GM21528 (cell line): ENCODE results near the gene TGFBR2.
A peak's percentile ranks its signal among the peaks of the same experiment; 100 is the strongest.

Experiments
- ATAC-seq: cut with Tn5 transposase; IDR thresholded peaks from one replicate; pipeline ENCODE4 v1.9.1; 2021; ENCODE audit warnings: mild to moderate bottlenecking, moderate library complexity; ENCODE audit not compliant: unreplicated experiment, low FRiP score

TGFBR2 gene

DNA sequence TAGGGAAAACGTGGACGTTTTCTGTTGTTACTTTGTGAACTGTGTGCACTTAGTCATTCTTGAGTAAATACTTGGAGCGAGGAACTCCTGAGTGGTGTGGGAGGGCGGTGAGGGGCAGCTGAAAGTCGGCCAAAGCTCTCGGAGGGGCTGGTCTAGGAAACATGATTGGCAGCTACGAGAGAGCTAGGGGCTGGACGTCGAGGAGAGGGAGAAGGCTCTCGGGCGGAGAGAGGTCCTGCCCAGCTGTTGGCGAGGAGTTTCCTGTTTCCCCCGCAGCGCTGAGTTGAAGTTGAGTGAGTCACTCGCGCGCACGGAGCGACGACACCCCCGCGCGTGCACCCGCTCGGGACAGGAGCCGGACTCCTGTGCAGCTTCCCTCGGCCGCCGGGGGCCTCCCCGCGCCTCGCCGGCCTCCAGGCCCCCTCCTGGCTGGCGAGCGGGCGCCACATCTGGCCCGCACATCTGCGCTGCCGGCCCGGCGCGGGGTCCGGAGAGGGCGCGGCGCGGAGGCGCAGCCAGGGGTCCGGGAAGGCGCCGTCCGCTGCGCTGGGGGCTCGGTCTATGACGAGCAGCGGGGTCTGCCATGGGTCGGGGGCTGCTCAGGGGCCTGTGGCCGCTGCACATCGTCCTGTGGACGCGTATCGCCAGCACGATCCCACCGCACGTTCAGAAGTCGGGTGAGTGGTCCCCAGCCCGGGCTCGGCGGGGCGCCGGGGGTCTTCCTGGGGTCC lies at the start of gene TGFBR2:
Gene TGFBR2, plus strand, starts transcription at position 301 of the 731 bp plus-strand sequence. Its CDS starts 283 bp downstream, at position 584.
- peak; percentile 79 for ATAC-seq

DNA sequence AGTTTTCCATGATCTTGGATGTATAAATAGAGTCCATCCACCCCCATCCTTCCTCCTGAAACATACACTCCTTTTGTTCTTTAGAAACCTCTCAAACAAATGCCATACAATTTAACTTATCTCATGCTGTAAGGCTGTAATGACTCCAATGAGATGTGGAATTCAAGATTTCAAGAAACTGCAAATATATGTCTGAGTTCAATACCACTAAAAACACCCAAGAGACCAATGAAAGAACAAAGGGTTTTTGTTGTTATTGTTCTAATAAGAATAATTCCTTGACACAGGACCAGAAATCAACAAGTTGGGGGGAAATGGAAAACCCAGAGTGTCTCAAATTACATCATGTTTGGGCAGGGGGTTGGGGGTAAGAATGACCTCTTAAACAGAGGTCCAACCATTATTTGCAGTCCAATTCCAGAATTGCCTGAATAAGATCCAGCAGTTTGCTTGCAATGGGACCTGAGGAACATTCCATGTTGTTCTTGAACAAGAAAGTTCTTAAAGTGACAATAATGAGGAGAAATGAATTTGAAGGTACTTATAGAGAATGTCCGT lies 48.6 kb upstream of the TGFBR2 start:
- no peak for ATAC-seq

DNA sequence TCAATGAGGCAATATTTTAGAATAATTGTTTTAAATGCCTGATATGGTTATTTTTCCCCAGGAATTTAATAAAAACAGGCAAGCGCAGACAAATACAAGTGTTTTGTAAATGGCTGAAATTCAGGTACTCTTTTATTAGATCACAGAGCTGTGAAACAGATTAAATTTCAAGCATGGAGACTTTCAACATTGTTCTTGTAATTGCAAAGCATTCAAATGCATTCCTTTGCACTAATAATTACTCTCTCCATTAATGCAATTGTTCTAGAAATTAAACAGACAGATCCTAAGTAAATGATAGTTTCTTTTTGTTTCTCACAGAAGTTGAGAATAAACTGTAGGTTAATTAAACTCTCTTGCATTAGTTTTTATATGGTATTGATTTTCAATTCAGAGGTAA lies 42.4 kb upstream of the TGFBR2 start:
- no peak for ATAC-seq

DNA sequence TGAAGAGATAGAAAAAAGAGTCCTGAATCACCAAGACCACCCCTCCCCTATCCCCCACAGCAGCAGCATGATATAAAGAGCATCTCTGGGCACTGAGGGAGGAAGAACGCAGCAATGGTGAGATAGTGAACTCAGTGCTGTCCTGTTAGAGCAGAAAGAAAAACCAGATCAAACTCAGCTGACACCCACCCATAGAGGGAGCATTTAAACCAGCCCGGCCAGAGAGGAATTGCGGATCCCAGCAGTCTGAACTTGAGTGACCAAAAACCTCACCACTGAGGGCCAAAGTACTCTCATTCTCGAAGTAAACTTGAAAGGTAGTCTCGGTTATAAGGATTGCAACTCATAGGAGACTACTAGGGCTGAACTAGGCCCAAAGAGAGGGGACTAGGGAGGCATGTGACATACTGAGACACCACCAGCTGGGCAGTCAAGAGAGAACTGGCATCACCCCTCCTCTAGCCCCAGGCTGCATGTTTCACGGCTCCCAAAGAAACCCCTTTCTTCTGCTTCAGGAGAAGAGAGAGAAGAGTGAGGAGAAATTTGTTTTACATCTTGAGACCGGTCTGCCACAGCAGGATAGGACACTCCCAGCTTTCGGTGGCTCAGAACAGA lies 39.2 kb upstream of the TGFBR2 start:
- ATAC-seq: no peak

DNA sequence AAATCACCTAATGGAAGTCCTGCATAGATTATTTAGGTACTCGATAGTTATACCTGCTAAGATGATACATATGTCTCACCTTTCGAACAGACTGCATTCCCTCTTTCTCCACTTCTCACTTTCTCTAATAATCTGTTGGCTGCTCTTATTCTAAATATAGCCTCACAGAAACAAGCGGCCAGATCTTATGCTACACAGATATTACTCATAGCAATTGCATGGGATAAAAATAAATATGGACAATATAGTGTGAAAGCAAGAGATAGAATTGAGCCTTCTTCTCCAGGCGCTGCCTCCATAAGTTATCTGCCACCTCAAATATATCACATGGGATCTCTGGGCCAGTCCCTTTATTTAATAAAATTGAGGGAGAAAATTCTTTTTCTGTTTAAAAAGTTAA lies 29.5 kb upstream of the TGFBR2 start:
- ATAC-seq: no peak

DNA sequence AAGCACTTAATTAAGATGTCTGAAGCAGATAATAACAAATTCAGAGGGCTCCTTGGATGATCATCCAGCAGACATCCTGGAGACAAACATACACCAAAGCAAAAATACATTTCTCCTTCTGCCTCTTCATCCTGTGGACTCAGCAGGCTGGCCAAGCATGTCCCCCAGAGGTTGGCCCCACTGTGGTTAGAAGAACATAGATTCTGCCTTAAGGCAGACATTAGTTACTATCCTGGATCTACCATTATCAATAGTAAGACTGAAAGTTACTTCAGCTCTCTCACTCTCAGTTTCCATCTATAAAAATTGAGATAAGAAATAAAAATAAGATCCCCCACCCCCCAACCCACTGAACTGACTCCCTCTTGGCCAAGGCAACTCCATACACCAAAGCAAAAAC lies 28.6 kb upstream of the TGFBR2 start:
- no peak for ATAC-seq

DNA sequence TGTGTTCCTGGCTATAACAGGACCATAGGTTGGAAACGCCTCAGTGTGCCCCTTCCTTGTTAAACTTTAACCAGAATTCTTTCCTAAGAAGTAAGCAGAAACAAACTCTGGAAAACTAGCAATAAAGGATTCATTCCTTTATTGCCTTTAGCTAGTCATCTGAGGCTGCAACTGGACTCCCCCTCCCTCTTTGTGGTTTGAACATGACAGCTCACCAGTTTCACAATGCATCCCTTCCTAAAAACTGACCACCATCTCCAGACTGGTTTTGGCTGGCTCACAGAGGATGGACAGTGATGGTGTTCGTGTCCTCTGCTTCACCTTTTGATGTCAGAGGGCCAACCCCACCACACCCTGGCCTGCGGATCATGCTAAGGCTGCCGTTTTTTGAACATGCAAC lies 27.9 kb upstream of the TGFBR2 start:
- ATAC-seq: no peak

DNA sequence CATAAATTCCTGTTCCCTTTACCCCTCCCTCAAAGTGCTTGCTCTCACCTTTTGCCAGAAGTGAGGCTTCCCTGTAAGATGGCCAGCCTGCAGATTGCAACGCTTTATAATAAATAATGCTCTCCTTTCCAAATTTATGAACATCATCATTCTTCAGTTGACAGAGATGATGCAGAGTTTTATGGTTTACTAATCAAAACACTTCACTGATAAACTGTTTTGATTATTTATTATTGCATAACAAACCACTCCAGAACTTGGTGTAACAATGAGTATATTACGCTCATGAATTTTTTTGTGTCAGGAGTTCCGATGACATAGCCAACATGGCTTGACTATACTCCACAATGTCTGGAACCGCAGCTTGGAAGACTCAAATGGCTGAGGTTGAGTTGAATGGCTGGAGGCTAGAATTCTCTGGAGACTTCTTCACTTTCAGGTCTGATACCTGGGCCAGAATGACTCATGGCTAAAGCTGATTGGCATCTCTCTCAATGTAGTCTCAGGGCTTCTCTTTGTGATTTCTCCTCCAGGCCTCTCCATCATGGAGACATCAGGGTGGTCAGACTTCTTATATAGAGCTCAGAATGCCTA lies 27.3 kb upstream of the TGFBR2 start:
- no peak for ATAC-seq

DNA sequence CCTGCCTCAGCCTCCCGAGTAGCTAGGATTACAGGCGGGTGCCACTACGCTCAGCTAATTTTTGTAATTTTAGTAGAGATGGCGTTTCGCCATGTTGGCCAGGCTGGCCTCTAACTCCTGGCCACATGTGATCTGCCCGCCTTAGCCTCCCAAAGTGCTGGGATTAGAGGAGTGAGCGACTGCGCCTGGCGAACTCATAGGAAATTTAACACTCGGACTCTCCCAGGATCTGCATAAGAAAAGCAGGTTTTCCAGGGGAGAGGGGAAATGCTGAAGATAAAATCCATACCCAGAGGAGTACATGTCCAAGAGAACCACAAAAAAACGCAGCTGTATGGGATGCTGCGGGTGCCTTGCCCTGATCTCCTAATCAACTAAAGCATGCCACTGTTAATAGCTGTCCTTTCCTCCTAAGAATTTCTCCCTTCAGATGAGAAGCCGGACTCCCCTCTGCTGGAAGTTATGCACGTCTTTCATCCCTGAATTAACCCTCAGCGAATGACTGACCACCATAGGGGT lies 25.3 kb upstream of the TGFBR2 start:
- ATAC-seq: no peak

DNA sequence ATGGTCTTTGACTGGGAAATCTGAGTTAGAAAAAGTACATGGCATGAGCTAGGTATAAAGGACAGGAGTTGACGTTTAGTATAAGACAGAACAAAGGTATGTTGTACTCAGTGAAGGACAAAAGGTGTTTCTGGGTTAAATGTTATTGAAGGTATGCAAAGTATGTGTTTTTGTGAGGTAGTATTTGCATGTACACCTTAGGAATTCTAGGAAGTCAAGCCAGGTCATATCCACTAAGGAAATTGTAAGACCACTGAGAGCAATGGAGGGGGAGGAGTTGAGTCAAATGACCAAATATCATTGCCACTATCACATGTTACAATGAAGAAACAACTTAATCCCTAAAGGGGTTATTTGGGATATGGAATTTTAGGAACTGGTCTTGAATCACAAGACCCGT lies 24.4 kb upstream of the TGFBR2 start:
- ATAC-seq: no peak

DNA sequence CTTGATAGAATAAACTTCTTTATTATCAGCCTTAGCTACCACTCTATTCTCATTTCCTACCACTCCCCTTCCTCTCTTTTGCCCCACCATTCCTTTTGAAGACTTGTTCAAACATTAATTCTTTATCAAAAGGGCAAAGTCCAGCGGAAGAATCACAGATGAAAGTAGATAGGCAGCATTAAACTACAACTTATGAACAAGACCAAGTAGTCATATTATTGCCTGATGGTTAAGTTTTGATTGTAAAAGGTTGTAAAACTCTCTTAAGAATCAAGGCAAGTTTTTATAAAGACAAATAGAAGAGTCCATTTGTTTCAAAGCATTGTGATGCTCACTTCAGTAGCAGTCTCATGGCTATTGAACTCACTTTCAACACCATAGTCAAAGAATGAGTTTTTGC lies 22.4 kb upstream of the TGFBR2 start:
- no peak for ATAC-seq

DNA sequence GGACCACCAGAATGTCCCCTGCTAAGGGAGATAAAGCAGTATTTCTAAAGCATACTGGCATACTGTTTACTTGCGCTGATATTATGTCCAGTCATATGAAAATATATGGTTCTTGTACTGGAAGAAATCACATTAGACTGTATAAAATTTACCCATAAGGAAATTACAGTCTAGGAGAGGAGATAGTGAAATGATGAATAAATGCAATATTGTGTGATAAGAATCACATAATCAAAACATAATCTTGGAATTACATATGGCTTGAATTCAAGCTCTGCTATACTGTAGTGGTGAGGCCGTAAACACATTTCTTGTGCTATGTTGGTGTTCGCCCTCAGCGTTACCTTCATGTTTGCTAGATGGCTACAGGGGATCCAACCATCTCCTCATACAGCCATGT lies 20.7 kb upstream of the TGFBR2 start:
- ATAC-seq: no peak

DNA sequence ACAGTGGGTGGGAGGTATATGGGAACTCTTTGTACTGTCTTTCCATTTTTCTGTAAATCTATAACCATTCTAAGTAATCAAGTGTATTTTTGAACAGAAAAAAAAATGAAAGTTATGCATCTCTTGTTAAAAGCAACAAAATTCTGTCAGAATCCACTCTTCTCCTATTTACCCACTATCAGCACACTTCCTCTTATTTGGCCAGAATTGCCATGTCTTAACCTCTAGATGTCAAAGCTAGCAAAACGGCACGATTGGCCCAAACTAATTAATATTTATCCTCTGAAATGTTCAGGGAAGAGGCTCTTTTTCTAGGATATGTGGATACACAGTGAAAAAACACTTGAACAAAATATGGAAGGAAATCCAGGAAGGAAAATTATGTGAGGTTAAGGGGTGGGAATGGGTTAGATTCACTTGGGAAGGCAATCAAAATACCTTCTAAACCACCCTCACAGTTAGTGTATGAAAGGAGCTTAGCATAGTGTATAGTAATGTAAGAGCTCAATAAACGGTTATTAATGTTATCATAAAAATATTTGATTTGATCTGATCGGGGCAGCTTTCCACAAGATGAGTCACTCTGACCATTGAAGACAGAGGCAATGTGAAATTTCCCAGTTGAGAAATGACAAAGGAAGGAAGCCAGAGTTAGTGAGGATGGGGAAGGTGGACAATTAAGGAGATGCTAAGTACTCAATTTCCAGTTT lies 20.1 kb upstream of the TGFBR2 start:
- no peak for ATAC-seq

DNA sequence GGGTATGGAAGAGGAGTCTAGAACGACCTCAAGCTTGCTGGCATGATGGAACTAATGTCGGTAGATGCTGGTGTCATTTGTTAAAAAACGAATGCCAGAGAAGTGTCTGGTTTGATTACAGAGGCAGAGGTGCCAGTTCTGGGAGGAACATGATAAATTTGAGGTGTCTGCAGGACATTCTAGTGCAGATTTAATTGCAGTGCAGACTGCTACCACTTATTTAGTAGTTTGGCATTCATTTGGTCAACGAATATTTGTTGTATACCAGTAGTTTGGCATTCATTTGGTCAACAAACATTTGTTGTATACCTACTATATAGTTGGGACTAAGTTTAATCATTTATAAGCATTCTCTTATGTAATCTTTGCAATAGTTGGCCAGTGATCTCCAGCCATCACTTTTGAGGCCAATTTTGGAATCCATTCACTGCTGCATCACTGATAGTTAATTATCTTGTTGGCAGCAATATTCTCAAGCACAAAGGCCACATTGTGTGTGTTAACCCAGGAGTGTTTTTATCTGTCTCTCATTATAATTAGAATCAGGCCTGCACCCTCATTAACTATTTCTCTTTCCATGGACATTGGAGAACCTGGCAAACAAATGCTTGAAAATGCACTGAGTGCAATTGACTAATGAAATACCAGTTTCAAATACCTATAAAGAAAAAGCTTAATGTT lies 19.5 kb upstream of the TGFBR2 start:
- no peak for ATAC-seq

DNA sequence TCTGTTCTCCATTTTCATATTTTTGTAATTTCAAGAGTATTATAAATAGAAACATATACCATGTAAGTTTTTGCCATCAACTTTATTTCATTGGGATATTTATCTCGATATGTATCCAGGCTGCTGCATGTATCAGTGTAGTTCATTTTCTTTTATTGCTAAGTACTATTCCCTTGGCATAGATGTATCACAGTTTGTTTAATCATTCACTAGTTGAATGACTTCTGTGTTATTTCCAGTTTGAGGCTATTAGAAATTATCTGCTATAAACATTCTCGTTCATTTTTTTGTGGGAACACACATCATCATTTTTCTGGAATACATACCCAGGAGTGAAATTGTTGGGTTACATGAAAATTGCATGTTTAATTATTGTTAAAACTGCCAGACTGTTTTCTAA lies 18.5 kb upstream of the TGFBR2 start:
- ATAC-seq: no peak

DNA sequence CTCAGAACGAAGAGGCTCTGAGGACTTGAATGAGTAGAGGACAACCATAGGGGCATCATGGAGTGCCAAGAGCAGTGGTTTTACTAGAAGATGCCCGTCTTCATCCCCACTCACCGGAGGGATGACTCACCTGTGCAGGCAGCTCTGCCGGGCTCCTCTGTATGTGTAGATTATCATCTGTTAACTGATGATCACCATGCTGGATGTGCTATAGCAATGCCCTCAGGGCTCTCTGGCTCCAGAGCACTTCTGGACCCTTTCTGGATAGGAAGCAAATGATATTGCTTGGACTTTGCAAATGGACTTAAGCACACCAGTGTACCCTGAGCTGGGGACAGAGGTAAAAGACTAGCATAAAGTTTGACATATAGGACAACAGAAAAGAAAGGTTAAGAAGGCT lies 10.2 kb upstream of the TGFBR2 start:
- no peak for ATAC-seq

DNA sequence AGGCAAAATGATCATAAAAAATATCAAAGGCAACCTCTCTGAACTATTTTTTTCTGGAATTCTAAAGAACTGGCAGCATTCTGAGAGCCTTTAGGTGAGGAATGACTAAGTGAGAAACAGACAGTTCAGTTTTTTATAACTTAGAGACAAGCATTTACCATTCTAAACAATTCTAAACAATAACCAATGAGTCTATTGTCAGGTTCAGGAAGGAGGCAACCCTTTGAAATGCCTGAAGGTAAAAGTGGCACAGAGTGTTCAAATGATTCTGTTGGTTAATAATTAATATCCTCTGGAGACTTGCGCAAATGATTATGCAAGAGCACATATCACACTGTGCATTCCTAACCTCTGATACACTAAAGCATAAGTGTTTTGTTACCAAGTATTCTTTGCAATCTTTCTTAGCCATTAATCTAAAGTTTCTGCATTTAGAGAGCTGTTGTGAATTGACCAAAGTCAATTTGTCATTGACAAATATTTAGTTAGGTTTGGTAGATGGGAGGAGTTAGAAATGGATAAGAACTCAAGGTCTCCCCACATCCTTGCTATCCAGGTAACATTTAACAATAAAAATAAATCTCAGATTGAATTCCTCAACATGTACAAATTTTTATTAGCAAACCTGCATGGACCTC lies 9.2 kb upstream of the TGFBR2 start:
- ATAC-seq: no peak

DNA sequence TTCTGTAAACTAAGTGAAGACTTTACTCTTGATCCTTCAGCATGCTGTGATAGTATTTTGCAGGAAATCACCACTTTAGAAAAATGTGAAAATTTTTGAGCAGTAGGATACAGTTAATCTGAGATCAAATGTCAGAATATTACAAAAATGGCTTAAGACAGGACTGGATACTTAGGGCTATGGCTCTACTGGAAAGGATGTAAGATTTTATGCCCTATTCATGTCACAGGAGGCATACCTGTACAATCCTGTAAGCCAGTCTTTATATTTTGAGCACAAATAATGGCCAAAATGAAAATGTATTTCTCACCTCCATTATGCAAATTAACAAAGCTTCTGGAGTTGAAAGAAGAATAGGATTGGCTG lies 8.6 kb upstream of the TGFBR2 start:
- ATAC-seq: no peak

DNA sequence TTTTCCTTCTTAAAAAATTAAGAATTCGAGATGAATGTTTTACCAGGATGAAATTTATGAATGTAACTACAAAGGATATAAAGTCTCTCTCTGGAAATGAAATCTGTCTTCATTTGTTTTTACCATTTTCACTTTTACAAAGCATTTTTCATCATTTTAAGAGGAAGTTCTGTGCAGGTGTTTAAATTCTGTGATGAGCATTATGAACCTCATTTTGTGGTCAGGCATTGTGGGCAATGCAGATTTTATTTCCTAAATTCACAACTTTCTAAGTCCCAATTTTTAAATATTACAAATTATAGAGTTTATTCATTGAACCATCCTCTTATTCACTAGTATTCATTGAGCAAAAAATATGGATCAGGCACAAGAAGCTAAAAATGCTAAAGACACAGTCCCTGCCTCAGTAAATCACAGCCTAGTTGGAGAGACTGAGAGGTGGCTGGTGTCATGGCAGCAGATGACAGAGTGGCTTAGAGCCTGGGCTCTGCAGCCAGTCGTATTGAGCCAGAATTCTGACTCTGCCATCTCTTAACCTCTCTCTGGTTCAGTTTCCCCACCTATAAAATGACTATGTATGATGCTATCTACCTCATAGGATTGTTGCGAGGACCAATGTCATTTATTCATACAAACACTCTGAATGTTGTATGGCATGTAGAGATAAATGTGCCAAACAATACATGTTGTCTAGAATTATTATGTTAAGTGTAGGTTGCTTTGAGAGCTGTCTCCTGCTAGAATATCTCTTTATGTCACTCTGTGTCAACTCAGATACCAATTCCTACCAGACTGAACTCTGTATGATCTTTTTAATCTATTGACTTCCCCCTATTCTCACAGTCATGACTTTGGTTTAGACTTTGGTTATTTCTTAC lies 7.5 kb upstream of the TGFBR2 start:
- no peak for ATAC-seq
